Stimulated activated CD4-positive, alpha-beta T cell treated with anti-CD3 and anti-CD28 coated beads, Interleukin-2, amount 100 ng/mL, for 48 hours (primary cell): Measurements from ENCODE around the gene PPAT.
"Not testable (repeated sequence)": the region's sequence is repeated elsewhere in the genome, so short reads cannot be mapped to it uniquely, and the experiment has no call there.

Experiments
- DNase-seq, 2 donors: peaks; one replicate each; pipeline ENCODE4 v3.0.0-alpha.2; 2020

The PPAT gene

DNA sequence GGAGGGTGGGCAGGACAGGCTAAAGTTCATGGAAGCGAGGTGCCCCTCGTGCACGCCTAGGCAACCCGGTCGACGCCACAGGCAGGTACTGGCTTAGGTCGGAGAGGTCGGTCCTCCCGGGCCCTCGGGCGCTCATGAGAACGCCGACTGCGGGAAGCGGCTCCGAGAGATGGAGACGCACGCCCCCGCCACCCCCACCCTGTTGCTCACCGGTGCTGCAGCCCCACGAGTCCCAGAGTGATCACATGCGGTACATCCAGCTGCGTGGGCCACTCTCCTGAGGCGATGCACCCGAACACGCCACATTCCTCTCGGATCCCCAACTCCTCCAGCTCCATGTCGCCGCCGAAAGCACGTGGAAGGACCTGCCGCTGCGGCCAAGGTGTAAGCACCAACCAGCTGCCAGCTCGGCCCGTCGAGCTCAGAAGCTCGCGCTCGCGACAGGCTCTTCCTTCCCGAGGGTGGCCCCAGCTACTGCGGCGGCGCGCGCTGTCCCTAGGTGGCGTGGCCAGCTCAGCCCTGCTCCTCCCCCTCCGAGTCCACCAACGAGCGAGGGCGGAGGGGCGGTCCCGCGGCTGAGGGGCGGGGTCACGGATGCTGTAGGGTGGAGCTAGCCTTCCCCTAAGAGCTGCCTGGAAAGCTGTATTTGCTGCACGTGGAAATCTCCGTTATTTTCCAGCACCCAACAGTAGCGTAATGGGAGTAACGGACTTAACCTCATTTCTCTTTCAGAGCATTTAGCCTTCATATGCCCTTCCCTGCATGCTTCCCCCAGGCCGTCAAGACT, at the start of gene PPAT:
Gene PPAT, minus strand, starts transcription at position 476 of the 787 bp plus-strand sequence. Its CDS starts 138 bp downstream, at position 338.
- peak; percentile 98 for DNase-seq

DNA sequence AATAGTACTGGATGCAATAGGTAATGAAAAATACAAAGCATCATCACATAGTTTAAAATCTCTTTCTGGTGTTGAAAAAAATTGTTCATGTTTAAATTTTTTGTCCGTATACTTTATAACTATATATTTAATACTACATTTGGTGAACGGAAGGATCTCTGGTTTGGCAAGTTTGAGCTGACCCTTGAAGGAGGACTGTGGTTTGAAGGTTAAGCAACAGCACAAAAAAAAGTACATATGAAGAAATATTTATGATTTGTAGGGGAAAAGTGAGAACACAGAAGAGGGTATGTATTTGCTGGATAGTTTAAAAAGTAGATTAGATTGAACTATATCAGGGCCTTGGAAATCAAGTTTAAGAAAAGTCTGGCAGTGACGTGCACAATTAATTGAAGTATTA, 45.3 kb upstream of the PPAT start:
- no peak for DNase-seq

DNA sequence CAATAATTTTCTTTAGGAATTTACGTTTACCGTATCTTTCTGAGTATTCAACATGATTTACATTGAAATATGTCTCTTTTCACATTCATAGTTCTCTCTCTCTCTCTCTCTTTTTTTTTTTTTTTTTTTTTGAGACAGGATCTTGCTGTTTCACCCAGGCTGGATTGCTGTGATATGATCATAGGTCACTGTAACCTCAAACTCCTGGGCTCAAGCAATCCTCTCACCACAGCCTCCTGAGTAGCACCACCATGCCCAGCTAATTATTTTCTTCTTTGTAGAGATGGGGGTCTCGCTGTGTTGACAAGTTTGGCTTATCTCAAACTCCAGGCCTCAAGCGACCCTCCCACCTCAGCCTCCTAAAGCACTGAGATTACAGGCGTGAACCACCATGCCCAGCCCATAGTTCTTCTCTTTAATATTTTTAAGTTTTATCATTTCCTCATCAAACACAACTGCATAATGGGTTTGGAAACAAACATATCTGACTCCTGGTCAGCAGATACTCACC, 41.8 kb upstream of the PPAT start:
- no peak for DNase-seq

DNA sequence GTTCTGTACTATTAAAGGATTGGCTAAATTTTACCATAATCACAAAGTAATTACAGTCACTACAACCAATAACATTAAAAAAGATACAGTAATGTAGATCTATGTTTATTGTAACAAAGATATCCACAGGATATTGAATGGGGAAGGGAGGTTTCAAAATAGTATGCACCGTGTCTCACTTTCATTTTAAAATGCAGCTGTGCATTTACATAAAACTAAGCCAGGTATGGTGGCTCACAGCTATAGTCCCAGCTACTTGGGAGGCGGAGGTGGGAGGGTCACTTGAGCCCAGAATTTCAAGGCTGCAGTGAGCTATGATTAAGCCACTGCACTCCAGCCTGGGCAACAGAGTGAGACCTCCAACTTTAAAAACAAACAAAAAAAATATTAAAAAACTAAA, 40.5 kb upstream of the PPAT start:
- no peak for DNase-seq

DNA sequence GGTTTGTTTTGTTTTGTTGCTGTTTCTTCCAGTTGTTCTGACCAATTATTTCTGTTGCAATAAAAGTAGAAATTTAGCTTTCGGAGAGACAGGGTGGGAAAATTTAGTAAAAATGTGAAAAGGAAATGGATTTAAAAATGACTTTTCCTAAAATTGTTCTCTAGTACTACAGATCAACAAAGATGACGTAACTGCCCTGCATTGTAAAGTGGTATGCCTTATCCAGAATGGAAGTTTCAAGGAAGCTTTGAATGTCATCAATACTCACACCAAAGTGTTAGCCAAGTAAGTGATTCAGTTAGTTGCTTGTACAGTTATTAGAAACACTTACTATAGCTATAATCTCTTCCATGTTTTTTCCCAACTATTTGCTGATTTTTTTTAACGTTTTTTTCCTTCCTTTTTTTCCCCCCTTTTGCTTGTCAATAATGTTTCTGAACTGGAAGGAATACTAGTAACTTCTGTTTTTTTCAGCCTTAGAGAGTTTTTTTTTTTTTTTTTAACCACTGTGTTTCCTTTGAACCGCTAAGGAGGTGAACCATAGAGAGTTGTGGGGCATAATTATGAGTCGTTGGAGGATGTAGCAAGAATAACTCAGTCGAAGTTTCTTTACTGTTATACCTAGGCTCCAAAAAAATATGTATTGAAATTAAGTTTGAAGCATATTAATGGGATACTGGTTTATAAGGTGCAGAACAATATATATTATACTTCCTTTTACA, 34.2 kb upstream of the PPAT start:
- no peak for DNase-seq

DNA sequence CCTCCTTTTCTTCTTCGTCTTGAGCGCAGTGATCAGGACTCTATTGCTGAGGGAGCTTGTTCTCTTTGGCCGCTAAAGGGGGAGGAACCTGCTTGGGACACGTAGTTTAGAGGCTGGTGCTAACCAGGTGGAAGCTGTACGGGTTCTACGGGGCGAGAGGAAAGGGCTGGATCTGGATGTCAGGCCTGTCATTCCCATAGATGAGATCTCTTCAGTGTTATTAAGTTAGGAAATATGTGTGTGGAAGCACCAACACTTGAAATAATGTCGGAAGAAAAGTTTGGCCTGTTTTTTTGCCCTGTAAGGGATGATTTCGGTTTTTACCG, 32.6 kb upstream of the PPAT start:
- no peak for DNase-seq

DNA sequence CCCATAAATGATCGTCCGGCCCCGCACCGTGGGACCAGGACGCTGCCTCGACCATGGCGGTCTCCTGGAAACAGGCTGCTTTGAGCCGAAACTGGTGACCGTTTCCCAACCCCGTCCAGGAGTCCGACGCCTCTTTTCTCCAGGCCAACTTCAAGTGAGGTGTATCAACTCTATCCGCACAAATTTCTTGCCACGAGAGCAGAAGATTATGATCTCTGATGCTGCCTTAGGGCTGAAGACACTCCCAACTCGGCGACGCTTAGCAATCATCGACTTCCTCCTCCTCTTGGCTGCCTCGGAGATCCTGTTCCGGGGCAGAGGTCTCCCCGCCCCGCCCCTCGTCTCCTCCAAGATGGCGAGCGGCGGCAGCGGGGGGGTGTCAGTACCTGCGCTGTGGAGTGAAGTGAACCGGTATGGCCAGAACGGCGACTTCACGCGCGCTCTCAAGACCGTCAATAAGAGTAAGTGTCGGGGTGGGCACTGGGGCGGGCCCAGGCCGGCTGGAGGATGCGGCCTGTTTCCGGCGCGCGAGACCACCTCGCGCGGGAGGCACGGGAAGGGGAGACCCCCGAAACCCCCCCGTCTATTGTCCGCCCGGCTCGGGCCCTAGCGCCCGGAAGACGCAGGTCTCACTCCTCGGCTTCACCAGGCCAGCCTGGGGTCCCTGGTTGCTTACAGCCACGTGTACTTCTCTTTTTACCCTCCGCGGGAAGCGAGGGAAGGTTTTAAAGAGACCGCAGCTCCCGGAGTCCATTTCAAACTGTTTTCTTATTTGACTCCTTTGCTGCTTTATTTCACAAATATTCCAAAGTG, 32.1 kb upstream of the PPAT start, which contains the start of gene SRP72:
Gene SRP72, plus strand, starts transcription at position 334 of the 813 bp plus-strand sequence. Its CDS starts 19 bp downstream, at position 353.
- DNase-seq: peak; percentile 79 to 81

DNA sequence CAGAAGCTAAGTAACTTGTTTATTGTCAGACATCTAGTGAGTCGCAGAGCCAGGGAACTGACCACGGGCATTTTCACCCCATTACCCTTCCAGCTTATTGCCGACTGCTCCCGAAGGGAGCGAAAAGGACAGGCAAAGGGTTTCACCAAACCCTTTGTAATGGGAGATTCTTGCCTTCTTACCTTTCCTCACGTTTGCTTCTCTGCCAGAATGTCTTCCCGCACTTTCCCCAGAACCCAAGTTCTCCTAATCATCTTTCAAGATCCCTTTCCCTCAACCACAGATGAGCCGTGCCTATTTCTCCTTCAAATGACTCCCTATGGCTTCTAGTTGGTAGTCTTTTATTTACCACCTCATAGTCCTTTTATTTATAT, 31.5 kb upstream of the PPAT start:
- DNase-seq: no peak

DNA sequence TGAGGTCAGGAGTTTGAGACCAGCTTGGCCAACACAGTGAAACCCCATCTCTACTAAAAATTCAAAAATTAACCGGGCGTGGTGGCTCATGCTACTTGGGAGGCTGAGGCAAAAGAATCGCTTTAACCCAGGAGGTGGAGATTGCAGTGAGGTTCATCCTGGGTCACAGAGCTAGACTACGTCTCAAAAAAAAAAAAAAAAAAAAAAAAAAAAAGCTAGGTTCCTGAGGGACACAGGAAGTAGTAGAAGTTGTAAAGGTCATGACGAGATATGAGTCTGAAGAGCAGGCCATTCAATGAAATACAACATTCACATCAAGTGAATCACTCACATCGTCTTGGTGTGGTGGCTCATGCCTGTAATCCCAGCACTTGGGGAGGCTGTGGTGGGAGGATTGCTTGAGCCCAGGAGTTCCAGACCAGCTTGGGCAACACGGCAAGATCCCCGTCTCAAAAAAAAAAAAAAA, 30.9 kb upstream of the PPAT start:
- not testable (repeated sequence) for DNase-seq

DNA sequence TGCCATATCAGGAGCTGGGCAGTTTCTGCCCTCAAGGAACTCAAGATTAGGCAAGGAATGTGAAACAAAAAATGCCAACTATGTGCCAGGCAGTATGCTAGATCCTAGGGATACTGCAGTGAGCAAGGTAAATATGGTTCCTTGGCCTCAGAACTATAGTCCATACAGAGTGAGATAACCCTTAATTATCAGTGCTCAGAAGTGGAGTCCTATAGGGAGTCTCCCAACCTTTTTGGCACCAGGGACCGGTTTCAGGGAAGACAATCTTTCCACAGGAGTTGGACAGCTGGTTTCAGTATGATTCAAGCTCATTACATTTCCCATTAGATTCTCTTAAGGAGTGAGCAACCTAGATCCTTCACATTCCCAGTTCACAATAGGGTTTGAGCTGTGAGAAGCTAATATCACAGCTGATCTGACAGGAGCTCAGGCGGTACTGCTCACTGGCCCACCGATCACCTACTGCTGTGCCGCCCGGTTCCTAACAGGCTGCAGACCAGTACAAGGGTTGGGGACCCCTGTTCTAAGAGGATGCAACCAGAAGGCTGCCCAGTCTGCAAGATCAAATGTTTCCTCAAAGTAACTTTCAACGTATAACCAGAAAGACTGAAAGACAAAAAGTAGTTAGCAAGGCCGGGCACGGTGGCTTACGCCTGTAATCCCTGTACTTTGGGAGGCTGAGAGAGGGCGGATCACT, 30.3 kb upstream of the PPAT start:
- DNase-seq: no peak

DNA sequence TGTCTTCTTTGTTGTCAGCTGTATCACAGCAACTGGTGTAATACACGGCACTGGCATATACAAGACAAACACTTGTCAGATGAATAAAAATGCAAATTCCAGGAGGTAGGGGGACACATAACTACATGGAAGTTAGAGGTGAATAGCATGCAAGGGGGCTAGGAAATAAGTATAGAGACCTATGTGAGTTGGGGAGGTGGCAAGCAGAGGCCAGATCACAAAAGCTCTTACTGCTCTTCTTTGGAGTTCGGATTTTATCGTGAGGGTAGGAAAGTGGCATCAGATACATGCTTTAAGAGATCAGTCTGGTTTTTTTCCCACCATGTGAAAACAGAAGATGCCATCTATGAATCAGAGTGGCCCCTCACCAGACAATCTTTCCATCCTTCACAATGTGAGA, 29.2 kb upstream of the PPAT start:
- DNase-seq: no peak

DNA sequence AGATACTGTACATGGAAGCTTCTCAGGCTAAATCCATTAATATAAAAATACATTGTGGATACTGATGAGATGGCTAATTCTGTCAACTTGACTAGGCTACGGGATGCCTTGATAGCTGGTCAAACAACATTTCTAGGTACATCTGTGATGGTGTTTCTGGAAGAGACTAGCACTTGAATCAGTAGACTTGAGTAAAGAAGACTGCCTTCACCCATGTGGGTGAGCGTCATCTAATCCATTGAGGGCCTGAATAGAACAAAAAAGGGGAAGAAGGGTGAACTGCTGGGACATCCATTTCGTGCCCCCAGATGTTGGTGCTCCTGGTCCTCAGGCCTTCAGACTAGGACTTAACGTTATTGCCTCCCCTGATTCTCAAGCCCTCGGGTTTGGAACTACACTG, 28.3 kb upstream of the PPAT start:
- no peak for DNase-seq

DNA sequence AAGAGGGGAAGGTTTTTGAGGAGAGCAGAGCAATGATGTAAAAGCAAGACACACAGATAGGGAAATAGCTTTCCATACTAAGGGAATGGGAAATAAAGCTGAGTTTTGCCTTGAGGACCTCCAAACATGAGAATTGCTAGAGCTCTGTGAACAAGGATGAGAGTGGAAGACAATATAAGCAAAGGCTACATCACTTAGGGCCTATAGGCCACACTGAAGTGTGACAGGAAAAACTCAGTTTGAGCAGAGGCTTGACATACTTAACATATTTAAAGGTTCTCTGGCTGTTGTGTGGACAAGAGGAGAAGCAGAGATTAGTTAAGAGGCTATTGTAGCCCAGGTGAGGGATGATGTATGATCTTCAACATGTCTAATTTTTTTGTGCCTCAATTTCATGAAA, 26.7 kb upstream of the PPAT start:
- no peak for DNase-seq

DNA sequence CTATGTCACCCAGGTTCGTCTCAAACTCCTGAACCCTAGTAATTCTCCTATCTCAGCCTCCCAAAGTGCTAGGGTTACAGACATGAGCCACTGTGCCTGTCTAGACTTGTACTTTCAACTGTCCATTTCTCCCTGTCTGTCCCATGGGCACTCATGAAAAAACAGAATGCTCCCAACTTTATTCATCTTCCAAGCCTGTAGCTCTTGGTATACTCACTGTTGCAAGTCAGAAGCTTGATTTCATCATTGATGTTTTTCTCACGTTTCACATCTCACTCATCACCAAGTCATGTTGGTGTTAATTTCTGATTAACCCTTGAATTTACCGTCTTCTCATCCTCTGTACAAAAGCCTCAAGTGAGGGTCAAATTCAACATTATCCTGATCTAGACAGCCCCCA, 24.7 kb upstream of the PPAT start:
- no peak for DNase-seq

DNA sequence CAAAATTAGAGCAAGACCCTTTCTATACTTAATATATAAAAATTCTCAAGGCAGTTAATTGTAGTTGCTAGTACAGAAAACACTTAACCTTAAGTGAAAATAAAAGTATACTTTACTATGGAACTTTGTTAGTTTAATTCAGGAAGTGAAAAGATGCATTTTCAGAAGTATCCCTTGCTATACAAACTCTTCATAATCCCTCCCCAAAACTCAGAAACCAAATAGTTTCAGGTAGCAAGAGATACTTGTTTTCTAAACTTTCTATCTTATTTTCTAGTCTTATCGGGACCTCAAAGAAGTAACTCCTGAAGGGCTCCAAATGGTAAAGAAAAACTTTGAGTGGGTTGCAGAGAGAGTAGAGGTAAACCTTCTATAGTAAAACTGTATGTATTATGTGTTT, 14.9 kb upstream of the PPAT start:
- DNase-seq: no peak

DNA sequence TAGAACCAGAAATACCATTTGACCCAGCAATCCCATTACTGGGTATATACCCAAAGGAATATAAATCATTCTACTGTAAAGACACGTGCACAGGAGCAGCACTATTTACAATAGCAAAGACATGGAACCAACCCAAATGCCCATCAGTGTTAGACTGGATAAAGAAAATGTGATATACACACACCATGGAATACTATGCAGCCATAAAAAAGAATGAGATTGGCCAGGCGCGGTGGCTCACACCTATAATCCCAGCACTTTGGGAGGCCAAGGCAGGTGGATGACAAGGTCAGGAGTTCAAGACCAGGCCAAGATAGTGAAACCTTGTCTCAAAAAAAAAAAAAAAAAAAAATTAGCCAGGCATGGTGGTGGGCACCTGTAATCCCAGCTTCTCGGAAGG, 14.1 kb upstream of the PPAT start:
- DNase-seq: not testable (repeated sequence)

DNA sequence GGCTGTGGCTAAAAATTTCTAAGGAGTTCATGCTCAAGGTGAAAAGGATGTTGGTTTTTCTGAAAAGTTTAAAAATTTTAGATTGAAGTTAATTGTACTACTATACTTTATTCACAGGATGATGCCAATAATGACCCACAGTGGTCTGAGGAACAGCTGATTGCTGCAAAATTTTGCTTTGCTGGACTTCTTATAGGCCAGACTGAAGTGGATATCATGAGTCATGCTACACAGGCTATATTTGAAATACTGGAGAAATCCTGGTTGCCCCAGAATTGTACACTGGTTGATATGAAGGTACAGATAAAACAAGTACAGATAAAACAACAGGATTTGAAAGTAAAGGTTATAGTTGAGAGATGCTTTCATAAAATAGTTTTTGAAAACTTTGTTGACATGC, 12.9 kb upstream of the PPAT start:
- no peak for DNase-seq

DNA sequence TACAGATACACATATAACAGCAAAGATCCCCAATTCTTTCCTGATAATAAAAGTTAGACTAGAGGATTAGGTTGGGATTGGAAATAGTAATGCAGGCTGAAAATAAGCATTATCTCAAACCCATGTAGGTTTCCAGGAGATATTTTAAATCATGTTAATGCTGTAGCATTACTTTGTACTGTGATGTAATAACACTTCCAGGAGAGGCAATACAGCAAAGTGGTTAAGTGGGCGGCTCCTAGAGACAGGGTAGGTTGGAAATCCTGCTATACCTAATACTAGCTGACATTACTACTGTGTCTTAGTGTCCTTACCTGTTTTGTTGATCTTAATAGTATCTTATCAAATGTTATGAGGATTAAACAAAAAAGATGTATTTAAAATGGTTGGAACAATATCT, 10.3 kb upstream of the PPAT start:
- no peak for DNase-seq

DNA sequence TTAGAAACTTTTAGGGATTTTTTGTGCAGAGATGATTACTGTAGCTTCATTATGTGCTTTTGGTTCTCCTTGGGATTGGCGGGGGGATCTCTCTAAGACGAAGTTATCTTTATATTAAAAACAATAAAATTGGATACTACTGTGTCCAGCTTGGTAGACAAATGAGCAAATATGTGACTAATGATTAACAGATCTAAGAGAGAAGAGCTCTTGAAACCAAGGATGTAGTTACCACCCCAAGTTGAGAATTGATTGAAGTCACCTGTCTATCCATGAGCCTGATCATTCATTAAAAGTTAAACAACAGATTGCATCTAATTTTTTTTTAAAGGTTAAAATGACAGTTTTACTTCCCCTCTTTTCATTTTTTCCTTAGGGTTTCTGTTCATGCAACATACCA, 9.3 kb upstream of the PPAT start:
- DNase-seq: no peak

DNA sequence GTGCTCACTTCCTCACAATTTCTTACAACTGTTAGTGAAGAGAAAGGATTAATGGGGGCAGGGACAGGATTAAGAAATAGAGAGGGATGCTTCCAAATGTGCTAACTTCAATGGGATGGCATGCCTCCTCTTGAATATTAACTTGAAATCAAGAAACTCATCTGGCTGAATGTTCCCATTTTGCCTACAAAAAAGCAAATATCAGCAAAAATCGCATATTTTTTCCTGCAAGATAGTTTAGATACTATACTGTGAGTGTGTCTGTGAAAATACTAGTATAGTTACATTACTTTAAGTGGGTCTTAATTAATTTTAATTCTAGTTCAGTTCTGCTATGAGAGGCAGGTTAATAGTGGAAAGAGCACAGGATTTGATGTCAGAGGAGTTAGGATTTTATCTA, 5.6 kb upstream of the PPAT start:
- DNase-seq: no peak

DNA sequence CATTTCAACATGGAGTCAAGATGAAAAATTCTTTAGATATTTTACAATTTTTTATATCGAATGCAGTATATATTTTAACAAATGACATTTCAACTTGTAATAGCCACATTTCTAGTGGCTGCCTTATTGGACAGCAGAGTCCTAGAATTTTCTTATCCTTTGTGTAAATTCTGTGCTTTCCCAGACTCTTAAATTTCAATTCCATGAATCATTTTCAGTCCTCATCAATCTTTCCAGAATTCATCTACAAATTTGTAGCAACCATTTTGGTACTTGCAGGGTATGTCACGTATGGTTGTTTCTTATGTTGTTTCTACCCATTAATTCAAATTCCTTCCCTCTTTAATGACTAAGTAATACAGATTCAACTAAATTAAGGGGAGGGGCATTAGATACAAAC, 3.4 kb upstream of the PPAT start:
- no peak for DNase-seq

DNA sequence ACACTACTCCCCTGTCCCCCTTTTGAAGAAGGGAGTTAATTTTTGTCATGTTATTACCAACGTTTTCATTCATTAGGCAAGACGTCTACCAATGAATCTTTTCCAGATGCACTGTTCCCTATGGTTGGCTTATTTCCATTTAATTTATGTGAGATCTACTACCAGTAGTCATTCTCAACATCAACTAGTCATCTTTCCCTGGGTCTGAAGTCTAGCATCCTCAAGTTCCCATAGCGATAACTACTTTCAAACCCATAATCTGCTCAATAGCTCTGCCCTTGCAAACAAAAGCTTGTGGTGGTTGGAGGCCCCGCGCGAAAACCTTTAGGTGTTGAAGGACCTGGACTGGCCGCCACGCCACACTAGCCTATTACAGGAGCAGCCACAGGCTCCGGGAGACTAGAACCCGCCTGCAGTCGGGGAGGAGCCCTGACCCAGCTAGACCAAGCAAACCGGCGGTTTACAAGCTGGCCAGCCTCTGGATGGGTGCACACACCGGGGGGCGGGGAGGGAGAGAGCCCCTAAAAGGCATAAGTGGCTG, 746 bp downstream of the PPAT start:
- peak; percentile 27 for DNase-seq

DNA sequence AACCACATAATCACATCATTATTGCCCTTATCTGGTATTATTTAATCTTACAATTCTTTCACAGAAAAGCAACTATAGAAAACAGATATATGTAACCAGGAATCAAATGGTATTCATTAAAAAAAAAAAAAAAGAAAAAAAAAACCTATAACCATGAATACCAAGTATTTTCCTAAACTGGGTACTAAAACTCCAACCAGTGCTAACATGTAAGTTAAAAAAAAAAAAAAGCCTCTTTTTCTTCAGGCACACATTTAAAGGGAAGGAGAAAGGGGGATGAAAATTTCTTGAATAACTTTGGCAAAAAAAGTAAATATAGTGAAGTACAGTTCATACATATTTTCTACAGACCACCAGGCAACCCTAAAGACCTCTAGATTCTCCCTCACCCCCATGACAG, 2.1 kb downstream of the PPAT start:
- DNase-seq: no peak
